GM18870 (cell line): ENCODE results near the gene TCFL5.

ENCODE experiments used
- ATAC-seq: cut with Tn5 transposase; IDR thresholded peaks from one replicate; pipeline ENCODE4 v1.9.1; 2021; ENCODE audit warnings: moderate library complexity; ENCODE audit not compliant: unreplicated experiment

The TCFL5 gene

GRCh38 chr20:62838128-62838891 lies 23.3 kb downstream of the TCFL5 start:
- peak; percentile 43 for ATAC-seq

- ATAC-seq, result peak; percentile 31
Measured at GRCh38 chr20:62837790-62838127, 23.9 kb downstream of the TCFL5 start.

GRCh38 chr20:62836967-62837490 lies 24.6 kb downstream of the TCFL5 start:
- no peak for ATAC-seq

GRCh38 chr20:62835931-62836861 lies 25.4 kb downstream of the TCFL5 start:
- ATAC-seq, result no peak

- no peak for ATAC-seq
Measured at GRCh38 chr20:62834967-62835730, 26.5 kb downstream of the TCFL5 start.

GRCh38 chr20:62832951-62833391 lies 28.7 kb downstream of the TCFL5 start:
- peak; percentile 28 for ATAC-seq

GRCh38 chr20:62832212-62832922 lies 29.3 kb downstream of the TCFL5 start:
- ATAC-seq, result peak; percentile 62

GRCh38 chr20:62831854-62832211 lies 29.8 kb downstream of the TCFL5 start:
- no peak for ATAC-seq

GRCh38 chr20:62831361-62831788 lies 30.2 kb downstream of the TCFL5 start:
- ATAC-seq, result no peak

GRCh38 chr20:62830821-62831220 lies 30.8 kb downstream of the TCFL5 start:
- no peak for ATAC-seq

- ATAC-seq, result no peak
Measured at GRCh38 chr20:62830251-62830650, 31.4 kb downstream of the TCFL5 start.

- no peak for ATAC-seq
Measured at GRCh38 chr20:62829231-62830230, 32.1 kb downstream of the TCFL5 start.

- ATAC-seq, result no peak
Measured at GRCh38 chr20:62828511-62829230, 33.0 kb downstream of the TCFL5 start.

- ATAC-seq, result no peak
Measured at GRCh38 chr20:62828051-62828450, 33.6 kb downstream of the TCFL5 start.

- ATAC-seq, result no peak
Measured at GRCh38 chr20:62827311-62828038, 34.1 kb downstream of the TCFL5 start.

GRCh38 chr20:62826646-62827310 lies 34.8 kb downstream of the TCFL5 start:
- ATAC-seq, result no peak

- ATAC-seq, result no peak
Measured at GRCh38 chr20:62825986-62826645, 35.5 kb downstream of the TCFL5 start.
